GM23248 (cell line): Measurements from ENCODE around the gene TNFAIP8L3. TPM values are rescaled to one million over a fixed set of nuclear protein-coding genes. Genes with fewer than 3 reads are reported as not detected.
"Not testable (repeated sequence)": the region's sequence is repeated elsewhere in the genome, so short reads cannot be mapped to it uniquely, and the experiment has no call there.

Experiments
- DNase-seq: peaks from one replicate; pipeline ENCODE4 v3.0.0-alpha.2; 2015
- H2AFZ ChIP-seq: fragments of 200-600 bp; sonication (generic); 2 replicates; pipeline ENCODE4 v1.6.1; 2016; ENCODE audit warnings: antibody characterized with exemption
- H3F3A ChIP-seq: fragments of 200-600 bp; sonication (generic); 2 replicates; pipeline ENCODE4 v1.6.1; 2016; ENCODE audit warnings: mild to moderate bottlenecking, antibody characterized with exemption, mixed run types; ENCODE audit not compliant: insufficient read depth
- H3K27ac ChIP-seq: fragments of 200-600 bp; sonication (generic); 2 replicates; pipeline ENCODE4 v1.5.1; 2016; ENCODE audit warnings: mild to moderate bottlenecking
- H3K27me3 ChIP-seq: fragments of 200-600 bp; sonication (generic); replicated peaks from 2 replicates; pipeline ENCODE4 v1.6.1; 2016; ENCODE audit warnings: mild to moderate bottlenecking; ENCODE audit not compliant: insufficient read depth
- H3K36me3 ChIP-seq: fragments of 200-600 bp; sonication (generic); 2 replicates; pipeline ENCODE4 v1.6.1; 2016; ENCODE audit warnings: low read depth, mild to moderate bottlenecking
- H3K4me1 ChIP-seq: fragments of 200-600 bp; sonication (generic); 2 replicates; pipeline ENCODE4 v1.6.1; 2016; ENCODE audit warnings: mild to moderate bottlenecking; ENCODE audit not compliant: insufficient read depth
- H3K4me2 ChIP-seq: fragments of 200-600 bp; sonication (generic); one replicate; pipeline ENCODE4 v1.6.1; 2016; ENCODE audit warnings: mild to moderate bottlenecking; ENCODE audit not compliant: unreplicated experiment
- H3K4me3 ChIP-seq: fragments of 200-600 bp; sonication (generic); 2 replicates; pipeline ENCODE4 v1.5.1; 2016; ENCODE audit warnings: mild to moderate bottlenecking
- H3K79me2 ChIP-seq: fragments of 200-600 bp; sonication (generic); 2 replicates; pipeline ENCODE4 v1.6.1; 2016; ENCODE audit warnings: mild to moderate bottlenecking; ENCODE audit not compliant: insufficient read depth
- H3K9ac ChIP-seq: fragments of 200-600 bp; sonication (generic); 2 replicates; pipeline ENCODE4 v1.6.1; 2016; ENCODE audit warnings: mild to moderate bottlenecking
- H3K9me2 ChIP-seq: fragments of 200-600 bp; sonication (generic); 2 replicates; pipeline ENCODE4 v1.6.1; 2016; ENCODE audit warnings: mixed run types, mild to moderate bottlenecking, moderate library complexity; ENCODE audit not compliant: insufficient read depth
- H3K9me3 ChIP-seq: fragments of 200-600 bp; sonication (generic); one replicate; pipeline ENCODE4 v1.6.1; 2017; ENCODE audit warnings: low read depth
- H4K20me1 ChIP-seq: fragments of 200-600 bp; sonication (generic); 2 replicates; pipeline ENCODE4 v1.6.0; 2016; ENCODE audit not compliant: insufficient read depth
- EZH2 ChIP-seq: fragments of 200-600 bp; sonication (generic); IDR thresholded peaks from 2 replicates; pipeline ENCODE4 v1.6.1; 2018; ENCODE audit warnings: antibody characterized with exemption, mild to moderate bottlenecking; ENCODE audit not compliant: insufficient read depth, poor library complexity, severe bottlenecking
- EZH2phosphoT487 ChIP-seq: fragments of 200-600 bp; sonication (generic); IDR thresholded peaks from 2 replicates; pipeline ENCODE4 v1.6.1; 2018; ENCODE audit warnings: antibody characterized with exemption, moderate library complexity, mild to moderate bottlenecking, low read depth; ENCODE audit not compliant: insufficient read depth
- WGBS, 2 experiments: methylation state at CpG; one replicate each; pipeline ENCODE4 v1.1.6; 2015 to 2017; ENCODE audit warnings: low lambda C conversion rate in 2 of 2, low coverage in 1 of 2; ENCODE audit errors: missing lambda C conversion rate in 2 of 2; 5-methylcytosine and 5-hydroxymethylcytosine counted together
- in situ Hi-C: fragments of 300-500 bp; cut with MboI; formaldehyde crosslinking; loops from 2 replicates; pipeline ENCODE4 v1.15.0; 2020
- polyA plus RNA-seq: library from polyadenylated mRNA; unstranded; fragments of >200 nt; fragmentation: Nextera tagmentation; extraction: Ambion mirVana; gene quantifications from 2 replicates; pipeline ENCODE4 v1.2.1, GENCODE V29; 2016
- total RNA-seq: library from RNA; depleted of rRNA; stranded (reverse); fragments of >200 nt; shearing (Covaris generic); gene quantifications from 2 replicates; pipeline ENCODE4 v1.2.3, GENCODE V29; 2014; rRNA removed

Gene TNFAIP8L3
- total RNA-seq (2.8 and 6.8 TPM in 2 replicates), polyA plus RNA-seq (2.0 and 2.5 TPM in 2 replicates)

- Histone ChIP-seq H3K36me3 (no peaks in the 10 kb centered on the region), H3K9ac (peak within 1 kb of the TSS; percentile 73), H3K4me2 (peak within 1 kb of the TSS; percentile 88), H3K27ac (no peak within 1 kb of the TSS), H3K9me2 (no peaks in the 10 kb centered on the region), H3K4me1 (peaks cover 21% of the 10 kb centered on the region), H3F3A (peaks cover 19% of the 10 kb centered on the region), H4K20me1 (no peaks in the 10 kb centered on the region), H2AFZ (peak within 1 kb of the TSS; percentile 87), H3K9me3 (no peaks in the 10 kb centered on the region), H3K79me2 (no peaks in the 10 kb centered on the region), H3K4me3 (peak within 1 kb of the TSS; percentile 81), H3K27me3 (no peaks in the 10 kb centered on the region)
- WGBS, 2 experiments, result 13 to 15% methylated on average over 37 to 38 of the region's 98 CpGs
- in situ Hi-C loops, result no loop called here
- TF ChIP-seq EZH2phosphoT487 (no peak), EZH2 (no peak)
- DNase-seq, result peak; percentile 68
Measured at GRCh38 chr15:51094606-51095569, at the start of gene TNFAIP8L3. TNFAIP8L3 (minus strand) TSS chr15:51094906; CDS start chr15:51094595, 311 bp downstream.

- Histone ChIP-seq H3K27me3 (no peaks in the 10 kb centered on the region), H3K79me2 (no peaks in the 10 kb centered on the region), H3K4me1 (peaks cover 10% of the 10 kb centered on the region), H3K27ac (peak overlapping the region; percentile 4; the same call in 1 of the 2 replicates), H3K4me3 (no peak overlapping the region), H3K36me3 (no peaks in the 10 kb centered on the region), H3F3A (peaks cover 6% of the 10 kb centered on the region; the same call in 1 of the 2 replicates), H3K4me2 (peak overlapping the region; percentile 49), H4K20me1 (no peaks in the 10 kb centered on the region), H3K9me2 (no peaks in the 10 kb centered on the region), H3K9me3 (no peaks in the 10 kb centered on the region), H3K9ac (no peak overlapping the region), H2AFZ (no peak overlapping the region)
- DNase-seq, result peak; percentile 72
- WGBS, 2 experiments, result 40 to 44% methylated on average over 3 of the region's 3 CpGs
- TF ChIP-seq EZH2, result no peak
- no peak for TF ChIP-seq EZH2phosphoT487
- in situ Hi-C loops, result no loop called here
Measured at GRCh38 chr15:51144021-51144532, 49.4 kb upstream of the TNFAIP8L3 start.

GRCh38 chr15:51140347-51140746 lies 45.6 kb upstream of the TNFAIP8L3 start:
- H3K27ac ChIP-seq, H3K9ac ChIP-seq, H3K9me3 ChIP-seq, H3K36me3 ChIP-seq, DNase-seq, H3F3A ChIP-seq, in situ Hi-C loops, H3K4me3 ChIP-seq, H3K27me3 ChIP-seq, H4K20me1 ChIP-seq, H3K4me2 ChIP-seq, H3K9me2 ChIP-seq, H3K79me2 ChIP-seq, H2AFZ ChIP-seq: not testable (repeated sequence)
- 53 to 62% methylated on average over 2 of the region's 2 CpGs for WGBS, 2 experiments
- peaks cover 10% of the 10 kb centered on the region for H3K4me1 ChIP-seq

- Histone ChIP-seq H3K9ac (no peak overlapping the region), H3F3A (peaks cover 4% of the 10 kb centered on the region; the same call in 1 of the 2 replicates), H2AFZ (no peak overlapping the region), H3K4me2 (no peak overlapping the region), H3K36me3 (no peaks in the 10 kb centered on the region), H3K4me3 (no peak overlapping the region), H3K27ac (no peak overlapping the region), H3K79me2 (no peaks in the 10 kb centered on the region), H3K4me1 (peaks cover 4% of the 10 kb centered on the region), H3K9me2 (no peaks in the 10 kb centered on the region), H3K27me3 (no peaks in the 10 kb centered on the region), H3K9me3 (no peaks in the 10 kb centered on the region), H4K20me1 (no peaks in the 10 kb centered on the region)
- 91% methylated on average over 1 of the region's 1 CpG for WGBS, 2 experiments
- TF ChIP-seq EZH2phosphoT487 (no peak), EZH2 (no peak)
- in situ Hi-C loops, result no loop called here
- DNase-seq, result no peak
Measured at GRCh38 chr15:51139091-51139490, 44.4 kb upstream of the TNFAIP8L3 start.
